GM21447 (cell line): Measurements from ENCODE around the gene OSBPL3.

ENCODE experiments used
- ATAC-seq: cut with Tn5 transposase; IDR thresholded peaks from one replicate; pipeline ENCODE4 v1.9.1; 2021; ENCODE audit not compliant: unreplicated experiment

OSBPL3 gene

GRCh38 chr7:24956021-24956420 lies 24.0 kb downstream of the OSBPL3 start:
- no peak for ATAC-seq

GRCh38 chr7:24955313-24955712 lies 24.7 kb downstream of the OSBPL3 start:
- no peak for ATAC-seq

- no peak for ATAC-seq
Observed at GRCh38 chr7:24952464-24952863, 27.5 kb downstream of the OSBPL3 start.

DNA sequence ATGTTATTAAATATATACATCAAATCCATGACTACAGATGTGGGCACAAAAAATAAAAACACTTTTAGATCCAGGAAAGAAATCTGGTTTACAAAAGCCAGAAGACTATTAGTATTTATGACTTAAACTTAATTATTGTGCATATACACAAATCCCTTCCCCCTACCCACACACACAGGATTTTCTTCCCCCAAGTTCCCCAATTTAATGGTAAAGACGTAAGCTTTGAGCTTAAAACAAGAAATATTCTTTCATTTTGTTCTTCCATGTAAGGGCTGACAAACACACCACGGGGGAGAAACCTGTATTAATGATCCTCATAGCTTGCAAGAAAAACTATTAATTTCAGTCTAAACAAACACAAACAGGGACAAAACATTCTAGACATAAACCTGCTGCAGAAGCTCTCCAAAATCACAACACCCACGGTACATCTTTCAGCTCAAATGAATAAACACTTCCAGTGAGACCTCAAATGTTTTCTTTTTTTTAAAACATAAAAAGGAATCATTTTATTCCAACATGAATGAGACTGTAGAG lies 28.5 kb downstream of the OSBPL3 start:
- ATAC-seq = no peak

DNA sequence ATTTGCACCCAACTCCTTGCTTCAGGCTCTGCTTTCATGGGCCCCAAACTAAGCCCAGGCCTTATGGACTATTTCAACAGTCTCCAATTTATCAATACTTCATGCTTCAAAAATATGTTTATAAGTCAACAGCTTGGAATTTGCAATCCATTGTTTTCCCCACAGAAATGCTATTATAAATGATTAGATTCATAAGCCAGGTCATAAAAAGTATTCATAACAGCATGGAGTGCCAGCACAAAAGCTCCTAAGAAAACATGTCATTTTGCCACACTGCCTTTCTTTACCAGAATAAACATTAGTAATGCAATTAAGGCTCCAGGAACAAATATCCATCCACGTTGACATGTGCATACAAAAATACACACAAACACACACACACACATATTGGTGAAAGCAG lies 30.1 kb downstream of the OSBPL3 start:
- no peak for ATAC-seq

GRCh38 chr7:24948739-24949138 lies 31.2 kb downstream of the OSBPL3 start:
- ATAC-seq = no peak

GRCh38 chr7:24946467-24946866 lies 33.5 kb downstream of the OSBPL3 start:
- ATAC-seq = no peak

DNA sequence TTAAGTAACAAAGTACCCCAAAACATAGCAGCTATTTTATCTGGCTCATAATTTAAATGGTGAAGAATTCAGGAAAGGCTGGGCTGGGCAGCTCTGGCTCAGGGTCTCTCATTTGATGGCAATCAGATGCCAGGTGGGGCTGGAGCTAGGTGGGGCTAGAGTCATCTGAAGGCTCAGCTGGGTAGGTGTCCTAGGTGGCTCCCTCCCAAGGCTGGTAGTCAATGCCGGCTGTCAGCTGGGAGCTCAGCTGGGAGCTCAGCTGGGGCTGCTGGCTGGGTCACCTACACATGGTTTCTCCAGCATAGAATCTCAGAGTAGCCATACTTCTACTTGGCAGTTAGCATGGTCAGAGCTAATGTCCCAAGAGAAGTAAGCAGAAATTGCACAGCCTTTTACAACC lies 34.1 kb downstream of the OSBPL3 start:
- ATAC-seq = peak; percentile 54

DNA sequence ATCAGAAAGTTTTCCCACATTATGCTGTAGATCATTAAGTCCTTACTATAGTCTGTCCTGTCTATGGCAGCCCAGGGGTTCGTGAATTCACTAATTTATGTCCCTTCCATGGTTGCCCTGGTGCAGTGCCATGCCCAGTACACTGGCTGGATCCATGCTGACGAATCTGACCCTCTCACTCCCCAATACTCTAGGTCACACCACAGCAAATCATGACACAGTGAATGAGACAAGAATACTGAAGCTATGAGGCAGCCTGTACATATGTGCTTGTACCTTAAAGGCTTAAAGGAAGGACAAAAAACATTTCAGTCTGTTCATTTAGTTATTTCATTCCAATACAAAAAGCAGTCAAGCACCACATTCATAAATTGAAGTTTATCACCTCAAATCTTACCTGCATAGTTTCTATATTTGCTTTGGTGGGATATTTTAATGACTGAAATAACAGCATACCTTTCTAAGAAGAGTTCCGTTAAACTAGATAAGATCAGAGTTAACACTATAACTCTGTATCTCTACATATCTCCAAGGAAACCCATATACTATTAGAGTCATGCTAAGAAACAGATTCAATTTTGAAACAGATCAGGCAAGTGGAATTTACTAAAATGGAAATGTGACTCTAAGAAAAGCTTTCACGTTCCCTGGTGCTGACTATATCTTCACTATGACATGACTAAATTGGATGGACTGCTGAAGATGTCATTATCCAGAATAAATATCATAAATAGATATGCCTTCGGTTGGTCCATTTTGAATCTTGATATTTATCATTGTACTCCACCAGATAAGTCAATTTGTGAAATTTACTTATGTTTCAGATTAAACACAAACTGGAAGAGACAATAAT lies 36.7 kb downstream of the OSBPL3 start:
- no peak for ATAC-seq

DNA sequence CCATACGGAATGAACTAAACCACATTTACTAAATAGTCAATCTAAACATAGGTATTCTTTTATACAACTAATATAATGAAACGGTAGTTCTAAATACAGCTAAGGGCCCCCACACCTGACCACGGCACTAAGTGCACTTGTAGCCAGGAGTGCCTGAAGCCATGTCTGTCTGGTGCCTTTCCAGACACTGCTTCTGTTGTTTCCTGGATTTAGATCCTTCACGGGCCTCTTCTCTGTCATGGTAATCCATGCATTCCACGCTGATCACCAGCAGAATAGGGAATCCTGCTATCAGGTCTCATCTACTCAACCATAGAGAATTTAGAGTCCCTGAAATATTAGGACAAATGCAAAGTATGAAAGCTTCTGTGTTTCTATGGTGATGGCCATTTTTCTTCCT lies 37.8 kb downstream of the OSBPL3 start:
- no peak for ATAC-seq

- no peak for ATAC-seq
Observed at GRCh38 chr7:24939416-24939815, 40.6 kb downstream of the OSBPL3 start.

DNA sequence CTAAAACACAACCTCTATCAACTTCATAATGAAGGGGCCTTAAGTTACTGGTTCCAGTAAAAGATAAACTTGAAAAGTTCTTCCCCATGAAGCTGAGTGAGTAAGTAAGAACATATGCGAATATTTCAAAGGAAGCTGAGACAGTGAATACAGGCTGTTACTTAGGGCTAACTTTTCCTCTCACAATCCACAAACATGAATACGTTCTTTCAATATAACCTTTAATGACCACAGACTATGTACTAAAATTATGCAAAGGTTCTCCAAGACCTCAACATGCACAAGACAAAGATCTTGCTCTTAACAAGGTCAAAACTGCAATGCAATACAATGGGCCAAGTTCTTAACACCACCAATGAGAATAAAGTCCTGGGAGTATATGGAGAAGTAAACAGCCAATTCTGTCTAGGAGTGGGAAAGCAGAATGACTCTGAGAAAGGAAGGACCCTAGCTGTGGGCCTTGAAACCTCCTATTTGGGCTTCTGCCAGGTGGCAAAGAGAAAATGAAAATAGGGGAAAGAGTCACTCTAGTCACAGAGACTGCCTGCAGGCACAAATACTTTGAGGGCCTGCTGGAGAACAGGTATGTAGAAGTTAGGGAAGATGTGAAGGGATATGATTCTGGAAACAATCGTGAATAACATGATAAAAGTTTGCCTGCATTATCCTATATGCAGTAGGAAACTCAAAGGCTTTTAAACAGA lies 43.7 kb downstream of the OSBPL3 start:
- ATAC-seq = peak; percentile 69

DNA sequence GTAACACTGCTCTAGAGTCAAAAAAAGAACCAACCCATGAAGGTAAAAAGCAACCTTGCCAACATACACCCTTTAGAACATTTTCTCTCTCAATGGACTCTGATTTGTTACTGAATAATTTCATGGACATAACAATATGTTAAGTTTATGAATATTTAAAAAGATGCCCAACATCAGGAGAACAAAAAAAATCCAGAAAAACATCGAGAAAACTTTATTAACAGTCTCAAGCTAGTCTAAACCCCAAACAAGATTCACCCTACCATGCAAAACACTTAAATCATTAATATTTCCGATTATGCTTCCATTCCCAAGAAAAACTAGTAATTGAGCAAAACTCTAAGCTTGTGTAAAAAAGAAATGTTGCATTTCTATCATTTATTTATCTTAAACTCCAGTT lies 46.7 kb downstream of the OSBPL3 start:
- ATAC-seq = no peak

DNA sequence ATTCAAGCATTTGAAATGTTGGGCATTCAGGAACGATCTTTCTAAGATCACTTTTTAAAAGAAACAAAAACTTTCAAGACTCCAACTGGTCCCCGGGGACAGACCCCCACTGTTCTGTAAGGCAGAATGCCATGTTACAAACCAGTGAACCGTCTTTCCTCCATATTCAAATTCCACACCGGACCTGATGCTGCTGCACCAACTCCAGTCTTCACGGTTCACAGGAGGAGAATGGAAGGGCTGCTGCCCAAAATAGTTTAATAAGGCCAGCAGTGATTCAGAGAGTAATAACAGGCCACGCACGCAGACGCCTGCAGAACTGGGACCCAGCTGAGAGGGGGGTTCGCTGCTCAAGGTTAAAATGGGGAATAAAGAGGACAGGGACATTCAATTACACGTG lies 47.2 kb downstream of the OSBPL3 start:
- ATAC-seq = no peak

DNA sequence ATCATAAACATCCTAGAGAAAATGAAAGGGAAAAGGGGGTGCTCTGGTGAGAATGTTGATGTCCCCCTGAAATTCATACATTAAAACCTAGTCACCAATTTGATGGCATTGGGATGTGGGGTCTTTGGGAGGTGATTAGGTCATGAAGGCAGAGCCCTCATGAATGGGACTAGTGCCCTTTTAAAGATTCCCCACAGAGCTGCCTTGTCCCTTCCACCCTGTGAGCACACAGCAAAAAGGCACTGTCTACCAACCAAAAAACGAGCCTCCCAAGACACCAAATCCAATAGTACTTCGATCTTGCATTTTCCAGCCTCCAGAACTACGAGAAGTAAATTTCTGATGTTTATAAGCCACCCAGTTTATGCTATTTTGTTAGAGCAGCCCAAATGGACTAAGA lies 47.6 kb downstream of the OSBPL3 start:
- no peak for ATAC-seq

- no peak for ATAC-seq
Observed at GRCh38 chr7:24931844-24932243, 48.1 kb downstream of the OSBPL3 start.

- ATAC-seq = no peak
Observed at GRCh38 chr7:24930856-24931255, 49.1 kb downstream of the OSBPL3 start.

GRCh38 chr7:24926623-24927524 lies 53.1 kb downstream of the OSBPL3 start:
- no peak for ATAC-seq

DNA sequence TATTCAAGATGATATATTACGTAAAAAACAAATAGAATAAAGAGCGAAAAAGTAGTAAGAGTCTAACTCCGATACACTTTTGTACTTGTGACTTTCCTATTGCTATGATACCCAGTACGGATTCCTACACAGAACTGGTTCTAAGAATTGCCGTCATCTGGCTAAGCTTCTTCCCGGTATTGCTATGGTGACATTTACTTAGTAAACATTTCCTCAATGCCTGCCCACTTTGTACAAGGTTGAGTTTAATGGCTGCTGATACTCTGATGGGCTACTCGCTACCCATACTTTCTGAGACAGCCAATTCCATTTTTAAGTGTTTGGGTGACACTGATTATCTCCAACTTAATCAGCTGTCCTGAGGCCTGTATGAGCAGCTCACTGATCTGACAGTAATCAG lies 55.6 kb downstream of the OSBPL3 start:
- no peak for ATAC-seq

DNA sequence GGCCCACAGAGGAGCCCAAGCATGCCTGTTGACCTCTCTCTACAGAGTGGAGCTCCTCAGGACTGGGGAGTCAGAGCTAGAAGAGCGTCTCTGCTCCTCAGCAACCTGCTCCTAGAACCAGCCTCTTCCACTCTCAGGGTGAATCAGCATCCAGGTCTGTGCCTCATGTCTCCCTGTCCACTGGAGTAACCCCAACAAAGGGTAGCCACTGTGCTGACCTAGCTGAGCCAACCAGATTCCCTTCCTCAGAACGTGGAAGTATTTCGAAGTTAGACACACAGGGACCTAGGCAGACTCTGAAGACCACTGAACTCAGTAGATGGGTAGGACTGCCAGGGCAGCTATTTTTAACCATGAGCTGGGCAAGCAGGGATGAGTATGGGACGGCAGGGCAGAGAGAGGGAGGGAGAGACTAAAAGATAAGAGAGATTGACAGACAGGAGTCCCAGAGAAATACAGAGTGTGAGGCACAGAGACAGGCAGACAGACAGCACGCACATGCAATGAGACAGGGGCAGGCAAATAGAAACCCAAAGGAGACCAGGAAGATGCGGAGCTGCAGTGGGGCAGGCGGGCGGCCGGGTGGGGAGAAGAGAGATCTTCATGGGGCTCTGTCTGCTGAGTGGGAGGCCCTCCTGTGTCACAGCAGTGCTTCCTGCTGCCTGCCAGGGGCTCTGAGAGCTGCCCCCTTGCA lies 56.7 kb downstream of the OSBPL3 start:
- no peak for ATAC-seq
